ENCODE results near the gene BHLHA15. TPM values are rescaled to one million over a fixed set of nuclear protein-coding genes. Genes with fewer than 3 reads are reported as not detected.

Gene BHLHA15
- polyA plus RNA-seq, 1 experiment = not detected

- DNase-seq (ENCODE audit: low read depth, low spot score) = no peak
- CTCF ChIA-PET = no interaction called here
- POLR2A ChIA-PET = no interaction called here
Observed at GRCh38 chr7:98236355-98237185, 25.3 kb downstream of the BHLHA15 start.

GRCh38 chr7:98238076-98238475, 26.8 kb downstream of the BHLHA15 start:
- ChIA-PET CTCF (no interaction called here), POLR2A (no interaction called here)
- Histone ChIP-seq H3K9me3 (ENCODE audit: control insufficient read depth, insufficient read depth, low read length) (no peaks in the 10 kb centered on the region; the same call in 1 of the 2 replicates), H3K27ac (ENCODE audit: low read depth, low read length) (no peak overlapping the region), H3K4me3 (ENCODE audit: low read depth, low read length) (no peak overlapping the region), H3K27me3 (ENCODE audit: control insufficient read depth, insufficient read depth, low read length) (no peaks in the 10 kb centered on the region)
- no peak for DNase-seq (ENCODE audit: low read depth, low spot score)
- TF ChIP-seq CTCF (IDR thresholded peaks at IDR 0.05; ENCODE audit: low read depth, low read length) = no peak

More at GRCh38 chr7:98236355-98237185, 25.3 kb downstream of the BHLHA15 start:
- Histone ChIP-seq H3K9me3 (ENCODE audit: control insufficient read depth, insufficient read depth, low read length) (no peaks in the 10 kb centered on the region; the same call in 1 of the 2 replicates), H3K27ac (ENCODE audit: low read depth, low read length) (no peak overlapping the region), H3K4me3 (ENCODE audit: low read depth, low read length) (no peak overlapping the region), H3K27me3 (ENCODE audit: control insufficient read depth, insufficient read depth, low read length) (no peaks in the 10 kb centered on the region)
- TF ChIP-seq CTCF (IDR thresholded peaks at IDR 0.05; ENCODE audit: low read depth, low read length) = no peak

DNA sequence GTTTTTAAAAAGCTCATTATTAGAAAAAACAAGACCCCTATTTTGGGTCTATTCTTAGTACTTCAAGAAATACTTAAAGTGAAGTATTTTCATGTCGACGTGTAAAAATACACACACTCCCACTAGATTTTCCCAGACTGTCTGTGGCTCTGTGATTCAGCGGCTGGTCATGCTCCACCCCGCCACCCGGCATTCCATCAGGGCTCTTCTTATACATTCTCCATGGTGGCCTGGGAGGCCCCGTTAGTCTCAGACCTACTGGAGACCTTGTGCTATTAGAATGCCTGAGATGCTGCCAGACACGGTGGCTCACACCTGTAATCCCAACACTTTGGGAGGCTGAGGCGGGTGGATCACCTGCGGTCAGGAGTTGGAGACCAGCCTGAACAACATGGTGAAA, 27.7 kb downstream of the BHLHA15 start:
- no peaks in the 10 kb centered on the region for H3K27me3 ChIP-seq (ENCODE audit: control insufficient read depth, insufficient read depth, low read length)
- no peak overlapping the region for H3K4me3 ChIP-seq (ENCODE audit: low read depth, low read length)
- no peak overlapping the region for H3K27ac ChIP-seq (ENCODE audit: low read depth, low read length)
- TF ChIP-seq CTCF (IDR thresholded peaks at IDR 0.05; ENCODE audit: low read depth, low read length) = no peak
- DNase-seq (ENCODE audit: low read depth, low spot score) = no peak
- H3K9me3 ChIP-seq (ENCODE audit: control insufficient read depth, insufficient read depth, low read length) = no peaks in the 10 kb centered on the region
- CTCF ChIA-PET = no interaction called here
- POLR2A ChIA-PET = no interaction called here

DNA sequence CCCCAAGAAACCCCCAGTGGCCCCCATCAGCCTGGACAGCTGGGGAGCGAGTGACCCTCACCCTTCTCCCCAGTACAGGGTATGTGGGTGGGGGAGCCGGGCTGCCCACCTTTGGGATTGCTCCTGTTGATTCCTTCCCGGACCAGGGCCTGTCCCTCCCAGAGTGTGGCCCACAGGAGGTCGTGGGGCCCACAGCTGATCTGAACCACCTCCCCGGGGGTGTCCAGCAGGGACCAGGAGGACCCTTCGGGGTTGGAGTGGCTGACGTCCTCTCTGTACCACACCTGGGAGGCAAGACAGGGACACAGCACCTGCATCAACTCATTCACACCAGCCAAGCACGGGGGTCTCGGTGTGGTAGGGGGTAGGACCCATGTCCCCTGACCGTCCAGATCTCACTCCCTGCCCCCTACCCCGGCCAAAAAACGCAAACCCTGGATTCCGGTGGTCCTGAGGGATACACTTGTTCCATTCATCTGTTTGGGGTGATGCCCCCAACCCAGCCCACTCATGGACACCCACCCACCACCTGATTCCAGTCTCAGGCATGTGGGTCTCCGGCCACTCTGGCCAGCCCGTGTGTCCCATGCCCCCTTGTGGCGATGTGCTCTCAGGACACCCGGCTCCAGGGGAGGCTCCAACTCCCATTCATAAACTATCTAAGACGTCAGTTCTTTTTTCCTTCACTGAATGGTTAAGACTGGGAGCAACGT, 29.9 kb downstream of the BHLHA15 start:
- H3K27ac ChIP-seq (ENCODE audit: low read depth, low read length) = no peak overlapping the region
- POLR2A ChIA-PET = no interaction called here
- H3K27me3 ChIP-seq (ENCODE audit: control insufficient read depth, insufficient read depth, low read length) = no peaks in the 10 kb centered on the region
- no peaks in the 10 kb centered on the region for H3K9me3 ChIP-seq (ENCODE audit: control insufficient read depth, insufficient read depth, low read length)
- peak; percentile 72 for TF ChIP-seq CTCF (IDR thresholded peaks at IDR 0.05; ENCODE audit: low read depth, low read length)
- CTCF ChIA-PET = interaction anchor here (0.8 to 1.1 kb wide), 2 partner anchors 9 to 73 kb away, joined by 4 read pairs; no protein-coding TSS in a partner anchor
- no peak for DNase-seq (ENCODE audit: low read depth, low spot score)
- H3K4me3 ChIP-seq (ENCODE audit: low read depth, low read length) = no peak overlapping the region

All from AG04450 (cell line).